ENCODE data around the gene MARK1. TPM values are rescaled to one million over a fixed set of nuclear protein-coding genes. Genes with fewer than 3 reads are reported as not detected.
"Not testable (repeated sequence)": the region's sequence is repeated elsewhere in the genome, so short reads cannot be mapped to it uniquely, and the experiment has no call there.

Gene MARK1
- total RNA-seq, 2 donors from 2014 or later, result 7.2 to 20.9 TPM

DNA sequence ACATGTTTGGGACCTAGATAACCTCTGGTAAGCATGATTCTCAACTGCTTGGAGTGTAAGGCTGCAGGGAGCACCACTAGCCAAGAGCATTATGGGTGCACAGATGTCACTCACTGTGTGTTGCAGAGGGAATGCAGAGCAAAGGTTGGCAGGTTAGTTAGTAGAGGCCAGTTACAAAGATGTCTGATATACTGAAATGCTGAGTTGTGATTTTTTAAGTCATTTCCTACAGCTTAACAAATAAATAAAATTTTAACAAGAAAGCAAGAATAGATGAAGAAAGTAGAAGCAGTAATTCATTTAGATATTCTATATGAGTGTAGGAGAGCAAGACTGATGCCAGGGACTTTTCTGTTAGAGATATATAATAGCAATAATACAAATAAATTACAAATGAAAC is 64.8 kb downstream of the MARK1 start:
- no peak for DNase-seq (ENCODE audit: low spot score)
- TF ChIP-seq, protein P1, sequence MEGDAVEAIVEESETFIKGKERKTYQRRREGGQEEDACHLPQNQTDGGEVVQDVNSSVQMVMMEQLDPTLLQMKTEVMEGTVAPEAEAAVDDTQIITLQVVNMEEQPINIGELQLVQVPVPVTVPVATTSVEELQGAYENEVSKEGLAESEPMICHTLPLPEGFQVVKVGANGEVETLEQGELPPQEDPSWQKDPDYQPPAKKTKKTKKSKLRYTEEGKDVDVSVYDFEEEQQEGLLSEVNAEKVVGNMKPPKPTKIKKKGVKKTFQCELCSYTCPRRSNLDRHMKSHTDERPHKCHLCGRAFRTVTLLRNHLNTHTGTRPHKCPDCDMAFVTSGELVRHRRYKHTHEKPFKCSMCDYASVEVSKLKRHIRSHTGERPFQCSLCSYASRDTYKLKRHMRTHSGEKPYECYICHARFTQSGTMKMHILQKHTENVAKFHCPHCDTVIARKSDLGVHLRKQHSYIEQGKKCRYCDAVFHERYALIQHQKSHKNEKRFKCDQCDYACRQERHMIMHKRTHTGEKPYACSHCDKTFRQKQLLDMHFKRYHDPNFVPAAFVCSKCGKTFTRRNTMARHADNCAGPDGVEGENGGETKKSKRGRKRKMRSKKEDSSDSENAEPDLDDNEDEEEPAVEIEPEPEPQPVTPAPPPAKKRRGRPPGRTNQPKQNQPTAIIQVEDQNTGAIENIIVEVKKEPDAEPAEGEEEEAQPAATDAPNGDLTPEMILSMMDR (IDR thresholded peaks at IDR 0.05), result no peak
- TF ChIP-seq POLR2AphosphoS5 (IDR thresholded peaks at IDR 0.05), result no peak
- TF ChIP-seq POLR2A (IDR thresholded peaks at IDR 0.05), result no peak
- no peaks in the 10 kb centered on the region for H3K27me3 ChIP-seq (replicated peaks; ENCODE audit: insufficient read depth)
- no peak overlapping the region for H3K27ac ChIP-seq
- no peaks in the 10 kb centered on the region for H3K36me3 ChIP-seq
- no peaks in the 10 kb centered on the region for H3K9me3 ChIP-seq
- no peaks in the 10 kb centered on the region for H3K4me1 ChIP-seq (replicated peaks)
- no peak overlapping the region for H3K4me3 ChIP-seq
- intact Hi-C loops (cut with DNase I), result no loop called here

DNA sequence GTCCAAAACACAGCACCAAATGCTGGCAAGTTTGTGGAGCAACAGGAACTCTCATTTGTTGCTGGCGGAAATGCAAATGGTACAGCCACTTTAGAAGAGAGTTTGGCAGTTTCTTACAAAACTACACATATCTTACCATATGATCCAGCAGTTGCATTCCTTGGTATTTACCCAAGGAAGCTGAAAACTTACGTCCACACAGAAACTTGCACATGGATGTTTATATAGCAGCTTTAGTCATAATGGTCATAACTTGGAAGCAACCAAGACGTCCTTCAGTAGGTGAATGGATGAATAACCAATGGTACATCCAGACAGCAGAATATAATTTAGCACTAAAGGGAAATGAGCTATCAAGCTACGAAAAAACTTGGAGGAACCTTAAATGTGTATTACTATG is 66.4 kb downstream of the MARK1 start:
- H3K4me1 ChIP-seq (replicated peaks), result no peaks in the 10 kb centered on the region
- no peaks in the 10 kb centered on the region for H3K9me3 ChIP-seq
- H3K4me3 ChIP-seq, result no peak overlapping the region
- 88% methylated on average over 4 of the region's 4 CpGs for WGBS
- intact Hi-C loops (cut with DNase I), result no loop called here
- DNase-seq (ENCODE audit: low spot score), result no peak
- no peak overlapping the region for H3K27ac ChIP-seq
- TF ChIP-seq, protein P1 (IDR thresholded peaks at IDR 0.05), result no peak
- TF ChIP-seq POLR2AphosphoS5 (IDR thresholded peaks at IDR 0.05), result no peak
- no peak for TF ChIP-seq POLR2A (IDR thresholded peaks at IDR 0.05)
- H3K27me3 ChIP-seq (replicated peaks; ENCODE audit: insufficient read depth), result no peaks in the 10 kb centered on the region
- no peaks in the 10 kb centered on the region for H3K36me3 ChIP-seq

DNA sequence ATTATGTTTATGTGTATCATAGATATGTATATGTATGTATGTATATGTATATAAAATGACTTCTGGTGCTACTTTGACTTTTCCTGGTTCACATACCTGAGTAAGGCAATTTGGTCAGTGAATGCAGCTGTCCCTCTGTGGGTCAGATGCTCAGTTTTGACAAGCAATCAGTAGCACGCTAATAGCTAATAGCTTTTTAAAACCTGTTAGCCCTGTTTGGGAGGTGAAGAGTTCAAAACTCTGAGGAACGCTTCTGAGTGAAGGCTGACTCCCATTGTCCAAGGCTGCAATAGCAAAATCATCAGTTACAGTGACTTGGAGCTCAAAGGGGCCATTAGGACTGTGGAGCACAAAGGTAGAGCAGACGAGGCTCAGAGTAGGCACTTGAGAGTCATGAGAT is 67.2 kb downstream of the MARK1 start:
- TF ChIP-seq, protein P1 (IDR thresholded peaks at IDR 0.05), result no peak
- no peak for DNase-seq (ENCODE audit: low spot score)
- H3K4me3 ChIP-seq, result no peak overlapping the region
- no peaks in the 10 kb centered on the region for H3K9me3 ChIP-seq
- no peaks in the 10 kb centered on the region for H3K36me3 ChIP-seq
- H3K4me1 ChIP-seq (replicated peaks), result no peaks in the 10 kb centered on the region
- intact Hi-C loops (cut with DNase I), result no loop called here
- WGBS, result 86% methylated on average over 3 of the region's 3 CpGs
- no peak overlapping the region for H3K27ac ChIP-seq
- H3K27me3 ChIP-seq (replicated peaks; ENCODE audit: insufficient read depth), result no peaks in the 10 kb centered on the region

DNA sequence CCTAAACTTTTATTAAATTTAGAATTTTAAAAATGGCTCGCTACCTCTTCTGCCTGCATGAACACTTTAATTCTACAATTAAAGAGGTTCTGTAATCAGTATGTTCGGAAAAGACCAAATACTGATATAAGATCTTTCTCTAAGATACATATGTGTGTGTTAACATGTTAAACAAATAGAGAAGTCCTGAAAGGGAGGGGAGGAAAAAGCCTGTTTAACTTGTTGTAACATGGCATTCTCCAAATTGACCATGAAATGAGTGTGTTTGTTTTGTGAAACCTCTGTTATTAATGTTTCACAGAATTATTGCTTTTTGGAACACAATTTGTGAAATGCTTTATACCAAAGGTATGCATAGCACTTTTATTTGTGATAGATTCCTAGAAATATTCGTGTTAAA is 77.0 kb downstream of the MARK1 start:
- H3K9me3 ChIP-seq, result no peaks in the 10 kb centered on the region
- H3K36me3 ChIP-seq, result no peaks in the 10 kb centered on the region
- H3K27me3 ChIP-seq (replicated peaks; ENCODE audit: insufficient read depth), result no peaks in the 10 kb centered on the region
- 51% methylated on average over 3 of the region's 3 CpGs for WGBS
- no peak overlapping the region for H3K27ac ChIP-seq
- TF ChIP-seq POLR2AphosphoS5 (IDR thresholded peaks at IDR 0.05), result peak; percentile 13
- TF ChIP-seq, protein P1 (IDR thresholded peaks at IDR 0.05), result no peak
- no peaks in the 10 kb centered on the region for H3K4me1 ChIP-seq (replicated peaks)
- no peak overlapping the region for H3K4me3 ChIP-seq
- intact Hi-C loops (cut with DNase I), result no loop called here
- no peak for DNase-seq (ENCODE audit: low spot score)

DNA sequence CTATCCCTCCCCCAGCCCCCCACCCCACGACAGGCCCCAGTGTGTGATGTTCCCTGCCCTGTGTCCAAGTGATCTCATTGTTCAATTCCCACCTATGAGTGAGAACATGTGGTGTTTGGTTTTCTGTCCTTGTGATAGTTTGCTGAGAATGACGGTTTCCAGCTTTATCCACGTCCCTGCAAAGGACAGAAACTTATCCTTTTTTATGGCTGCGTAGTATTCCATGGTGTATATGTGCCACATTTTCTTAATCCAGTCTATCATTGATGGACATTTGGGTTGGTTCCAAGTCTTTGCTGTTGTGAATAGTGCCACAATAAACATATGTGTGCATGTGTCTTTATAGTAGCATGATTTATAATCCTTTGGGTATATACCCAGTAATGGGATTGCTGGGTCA is 77.7 kb downstream of the MARK1 start:
- H3K27me3 ChIP-seq (replicated peaks; ENCODE audit: insufficient read depth); DNase-seq (ENCODE audit: low spot score); H3K9me3 ChIP-seq; H3K27ac ChIP-seq; H3K4me1 ChIP-seq (replicated peaks); intact Hi-C loops (cut with DNase I); H3K36me3 ChIP-seq; H3K4me3 ChIP-seq: not testable (repeated sequence)
- 92% methylated on average over 4 of the region's 4 CpGs for WGBS

DNA sequence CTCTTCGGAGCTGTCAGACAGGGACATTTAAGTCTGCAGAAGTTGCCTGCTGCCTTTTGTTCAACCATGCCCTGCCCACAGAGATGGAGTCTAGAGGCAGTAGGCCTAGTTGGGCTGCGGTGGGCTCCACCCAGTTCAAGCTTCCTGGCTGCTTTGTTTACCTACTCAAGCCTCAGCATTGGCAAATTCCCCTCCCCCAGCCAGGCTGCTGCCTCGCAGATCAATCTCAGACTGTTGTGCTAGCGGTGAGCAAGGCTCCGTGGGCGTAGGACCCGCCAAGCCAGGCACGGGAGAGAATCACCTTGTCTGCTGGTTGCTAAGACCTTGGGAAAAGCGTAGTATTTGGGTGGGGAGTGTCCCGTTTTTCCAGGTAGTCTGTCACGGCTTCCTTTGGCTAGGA is 83.2 kb downstream of the MARK1 start:
- intact Hi-C loops (cut with DNase I); DNase-seq (ENCODE audit: low spot score); H3K4me1 ChIP-seq (replicated peaks); H3K9me3 ChIP-seq; H3K4me3 ChIP-seq; H3K27ac ChIP-seq; H3K36me3 ChIP-seq; H3K27me3 ChIP-seq (replicated peaks; ENCODE audit: insufficient read depth): not testable (repeated sequence)
- WGBS, result 86% methylated on average over 11 of the region's 11 CpGs

All from prostate gland (tissue), 2 donors.